Astrocyte (in vitro differentiated cells and primary cell): Measurements from ENCODE around the gene BSCL2.

Experiments
- CTCF ChIP-seq: IDR thresholded peaks from 2 replicates; pipeline ENCODE4 v1.5.1; 2011; ENCODE audit warnings: low read depth, mild to moderate bottlenecking, inconsistent platforms, low read length, moderate library complexity; ENCODE audit not compliant: insufficient read depth
- EZH2 ChIP-seq: IDR thresholded peaks from 2 replicates; pipeline ENCODE4 v1.6.1; 2012; ENCODE audit warnings: mild to moderate bottlenecking, low read length, inconsistent platforms; ENCODE audit not compliant: insufficient read depth

GRCh38 chr11:62719302-62719978 lies 12.2 kb upstream of the BSCL2 start:
- TF ChIP-seq CTCF, result no peak
- TF ChIP-seq EZH2, result no peak
